HCT116 (cell line): ENCODE results near the gene WDR27. TPM values are rescaled to one million over a fixed set of nuclear protein-coding genes. Genes with fewer than 3 reads are reported as not detected.

Experiments
- ATAC-seq: fragments of 200-7000 bp; cut with Tn5 transposase; 2 replicates; pipeline ENCODE4 v1.9.1; 2020; ENCODE audit warnings: mild to moderate bottlenecking, moderate library complexity
- BruUV-seq: library from RNA; stranded (reverse); fragments of 400-500 nt; replicated peaks from 2 replicates; lab custom pipeline; 2021; lab: Mats Ljungman, UMichigan
- CTCF ChIA-PET: fragments of 300-600 bp; sonication (Branson Sonifier 250); formaldehyde crosslinking; loops from one replicate; lab custom pipeline; 2021; ENCODE audit warnings: antibody characterized with exemption; lab: Charles Lee
- POLR2A ChIA-PET: fragments of 300-600, 350-600 bp; sonication (Branson Sonifier 250); formaldehyde crosslinking; loops from one replicate; lab custom pipeline; 2021; ENCODE audit warnings: antibody characterized with exemption; lab: Charles Lee
- RAD21 ChIA-PET, 2 experiments: fragments of 300-600 bp; sonication (Branson Sonifier 250); formaldehyde crosslinking; loops; one replicate each; lab custom pipeline; 2023; ENCODE audit warnings: low total read pairs in 2 of 2; ENCODE audit not compliant: uncharacterized antibody in 2 of 2, unreplicated experiment in 2 of 2, low non-redundant PET in 1 of 2; lab: Charles Lee
- DNase-seq: peaks from one replicate; pipeline ENCODE4 v3.0.0-alpha.2; 2010; ENCODE audit warnings: low read depth, low spot score
- H2AFZ ChIP-seq: fragments of 200-600 bp; shearing (Covaris generic), sonication (generic); 2 replicates; pipeline ENCODE4 v1.6.1; 2017; ENCODE audit warnings: low read depth, mixed run types, mixed read lengths, antibody characterized with exemption, low read length; ENCODE audit not compliant: poor library complexity, severe bottlenecking
- H3K27ac ChIP-seq: 2 replicates; pipeline ENCODE4 v1.5.1; 2012; ENCODE audit warnings: low read depth, low read length
- H3K27me3 ChIP-seq: fragments of 200-600 bp; sonication (generic); 2 replicates; pipeline ENCODE4 v1.6.1; 2016; ENCODE audit warnings: mixed run types, low read length, mixed read lengths; ENCODE audit not compliant: insufficient read depth
- H3K36me3 ChIP-seq, 2 experiments: fragments of 200-500 bp in 1 of 2; fragments of 200-600 bp in 1 of 2; sonication (Bioruptor generic) in 1 of 2; sonication (generic) in 1 of 2; 2 replicates each; pipeline versions ENCODE4 v1.5.1 to v1.6.1; 2014 to 2016; ENCODE audit warnings: low read length in 2 of 2, inconsistent platforms in 1 of 2, mixed read lengths in 1 of 2, mixed run types in 1 of 2; ENCODE audit not compliant: insufficient read depth in 2 of 2, control insufficient read depth in 1 of 2
- H3K4me1 ChIP-seq, 2 experiments: fragments of 200-600 bp in 1 of 2; sonication (generic) in 1 of 2; 2 replicates each; pipeline versions ENCODE4 v1.5.1 to v1.6.1; 2012 to 2017; ENCODE audit warnings: low read length in 2 of 2, inconsistent platforms in 1 of 2, mild to moderate bottlenecking in 1 of 2, mixed read lengths in 1 of 2, mixed run types in 1 of 2, moderate library complexity in 1 of 2; ENCODE audit not compliant: insufficient read depth in 2 of 2, control insufficient read depth in 1 of 2
- H3K4me2 ChIP-seq: fragments of 200-600 bp; sonication (generic); 2 replicates; pipeline ENCODE4 v1.6.1; 2017; ENCODE audit warnings: mixed run types, low read length, mixed read lengths
- H3K4me3 ChIP-seq, 2 experiments: fragments of 200-600 bp in 1 of 2; sonication (generic) in 1 of 2; replicated peaks in 1 of 2; 2 replicates each; pipeline ENCODE4 v1.5.1; 2011 to 2016; ENCODE audit warnings: low read length in 2 of 2, control low read depth in 1 of 2, low read depth in 1 of 2, mild to moderate bottlenecking in 1 of 2, mixed read lengths in 1 of 2, mixed run types in 1 of 2
- H3K79me2 ChIP-seq: fragments of 200-600 bp; sonication (generic); 2 replicates; pipeline ENCODE4 v1.6.1; 2017; ENCODE audit warnings: mild to moderate bottlenecking, mixed run types, low read length, moderate library complexity, mixed read lengths; ENCODE audit not compliant: insufficient read depth
- H3K9ac ChIP-seq: fragments of 200-600 bp; sonication (generic); 2 replicates; pipeline ENCODE4 v1.6.1; 2016; ENCODE audit warnings: low read length, mixed read lengths
- H3K9me2 ChIP-seq: fragments of 200-600 bp; sonication (generic), shearing (Covaris generic); 2 replicates; pipeline ENCODE4 v1.6.1; 2017; ENCODE audit warnings: mixed run types, mild to moderate bottlenecking, moderate library complexity; ENCODE audit not compliant: insufficient read depth
- H3K9me3 ChIP-seq, 2 experiments: fragments of 200-500 bp in 1 of 2; fragments of 200-600 bp in 1 of 2; sonication (Bioruptor generic) in 1 of 2; sonication (generic) in 1 of 2; 2 replicates each; pipeline ENCODE4 v1.6.1; 2014 to 2017; ENCODE audit warnings: low read length in 2 of 2, mixed read lengths in 2 of 2, inconsistent platforms in 1 of 2, low read depth in 1 of 2, mild to moderate bottlenecking in 1 of 2, mixed run types in 1 of 2, moderate library complexity in 1 of 2; ENCODE audit not compliant: control insufficient read depth in 1 of 2, insufficient read depth in 1 of 2
- H4K20me1 ChIP-seq: fragments of 200-600 bp; sonication (generic), shearing (Covaris generic); 2 replicates; pipeline ENCODE4 v1.6.1; 2017; ENCODE audit warnings: mixed run types, mild to moderate bottlenecking, moderate library complexity; ENCODE audit not compliant: insufficient read depth
- CTCF ChIP-seq, 3 experiments: fragments of 200-600 bp in 1 of 3; sonication (generic) in 1 of 3; IDR thresholded peaks in 2 of 3; conservative IDR thresholded peaks in 1 of 3; 2 replicates each; pipeline ENCODE4 v1.5.1; 2012 to 2017; ENCODE audit warnings: low read depth in 2 of 3, low read length in 2 of 3, antibody characterized with exemption in 1 of 3, borderline replicate concordance in 1 of 3, control low read depth in 1 of 3, mild to moderate bottlenecking in 1 of 3, mixed read lengths in 1 of 3, mixed run types in 1 of 3, moderate library complexity in 1 of 3; ENCODE audit not compliant: insufficient read depth in 1 of 3
- ELF1 ChIP-seq: IDR thresholded peaks from 2 replicates; pipeline ENCODE4 v1.6.1; 2012; ENCODE audit warnings: low read depth, borderline replicate concordance
- EZH2phosphoT487 ChIP-seq: fragments of 200-600 bp; IDR thresholded peaks from 2 replicates; pipeline ENCODE4 v1.6.1; 2018; ENCODE audit warnings: antibody characterized with exemption, borderline replicate concordance
- FOSL1 ChIP-seq: IDR thresholded peaks from 2 replicates; pipeline ENCODE4 v1.6.1; 2012; ENCODE audit warnings: low read depth
- MAX ChIP-seq: IDR thresholded peaks from 2 replicates; pipeline ENCODE4 v1.6.1; 2012
- POLR2AphosphoS5 ChIP-seq: IDR thresholded peaks from 2 replicates; pipeline ENCODE4 v1.6.1; 2011; ENCODE audit warnings: mild to moderate bottlenecking, low read depth, low read length, moderate library complexity
- REST ChIP-seq: IDR thresholded peaks from 2 replicates; pipeline ENCODE4 v1.6.1; 2012; ENCODE audit warnings: low read depth
- SRF ChIP-seq: IDR thresholded peaks from 2 replicates; pipeline ENCODE4 v1.6.1; 2012; ENCODE audit warnings: low read depth
- TCF7L2 ChIP-seq: IDR thresholded peaks from 2 replicates; pipeline ENCODE4 v1.7.0; 2011; ENCODE audit warnings: borderline replicate concordance, inconsistent platforms; ENCODE audit not compliant: insufficient read depth, insufficient read length; ENCODE audit errors: extremely low read depth
- YY1 ChIP-seq: IDR thresholded peaks from 2 replicates; pipeline ENCODE4 v1.6.1; 2011; ENCODE audit warnings: low read length, low read depth, moderate library complexity, mild to moderate bottlenecking; ENCODE audit not compliant: insufficient replicate concordance; ENCODE audit errors: extremely low read depth
- ZFX ChIP-seq: fragments of 450-650 bp; IDR thresholded peaks from 2 replicates; pipeline ENCODE4 v1.6.1; 2017
- intact Hi-C: fragments of 100-400 bp; cut with micrococcal nuclease; formaldehyde crosslinking; loops from 2 replicates; pipeline ENCODE4 v1.10.0; 2022
- total RNA-seq: library from RNA; stranded (reverse); gene quantifications from one replicate; pipeline ENCODE4 v1.2.1, GENCODE V29; 2021; ENCODE audit not compliant: unreplicated experiment

WDR27 gene
- total RNA-seq, 1 experiment from 2014 or later, result 60.6 TPM

GRCh38 chr6:169495601-169496000 is 206.2 kb downstream of the WDR27 start:
- Histone ChIP-seq H3K36me3 (no peaks in the 10 kb centered on the region), H4K20me1 (no peaks in the 10 kb centered on the region), H3K9ac (no peak overlapping the region), H3K9me3 (no peaks in the 10 kb centered on the region), H3K27ac (no peak overlapping the region), H3K4me3 (no peak overlapping the region), H2AFZ (no peak overlapping the region), H3K4me1 (no peaks in the 10 kb centered on the region), H3K79me2 (no peaks in the 10 kb centered on the region), H3K9me2 (no peaks in the 10 kb centered on the region)
- CTCF ChIA-PET, result no interaction called here
- DNase-seq, result no peak
- POLR2A ChIA-PET, result no interaction called here
- no peak for TF ChIP-seq YY1
- TF ChIP-seq SRF, result no peak
- no peak for TF ChIP-seq TCF7L2
- no peak for TF ChIP-seq MAX
- TF ChIP-seq ZFX, result no peak
- TF ChIP-seq, all 23 proteins: peak for 0
- BruUV-seq, result no TSS peak
- H3K27me3 ChIP-seq, result no peaks in the 10 kb centered on the region
- ATAC-seq, result no peak
- intact Hi-C loops, result no loop called here
- no peak overlapping the region for H3K4me2 ChIP-seq
- RAD21 ChIA-PET, result no interaction called here

GRCh38 chr6:169494038-169494437 is 207.8 kb downstream of the WDR27 start:
- POLR2A ChIA-PET, result no interaction called here
- BruUV-seq, result no TSS peak
- TF ChIP-seq ELF1 (no peak), FOSL1 (no peak), POLR2AphosphoS5 (no peak), MAX (no peak), REST (no peak), EZH2phosphoT487 (no peak), CTCF (IDR thresholded peaks at IDR 0.05 in 2 of 3, conservative IDR thresholded peaks at IDR 0.05 in 1 of 3; ENCODE audit: borderline replicate concordance in 1 of 3, insufficient read depth in 1 of 3, low read depth in 2 of 3, low read length in 2 of 3) (no peak)

More at GRCh38 chr6:169494038-169494437, 207.8 kb downstream of the WDR27 start:
- ATAC-seq (no peak), DNase-seq (no peak)
- Histone ChIP-seq H2AFZ (no peak overlapping the region), H3K27me3 (no peaks in the 10 kb centered on the region), H3K4me1 (no peaks in the 10 kb centered on the region), H4K20me1 (no peaks in the 10 kb centered on the region), H3K9me3 (no peaks in the 10 kb centered on the region), H3K36me3 (no peaks in the 10 kb centered on the region), H3K4me3 (no peak overlapping the region), H3K9ac (no peak overlapping the region), H3K27ac (no peak overlapping the region), H3K79me2 (no peaks in the 10 kb centered on the region), H3K9me2 (no peaks in the 10 kb centered on the region), H3K4me2 (no peak overlapping the region)
- RAD21 ChIA-PET, result no interaction called here
- intact Hi-C loops, result no loop called here
- CTCF ChIA-PET, result no interaction called here
